ENCODE results near the gene MAPK11.

The MAPK11 gene

GRCh38 chr22:50307890-50308596 is 37.9 kb upstream of the MAPK11 start:
- no peak for DNase-seq

GRCh38 chr22:50306753-50307749 is 36.9 kb upstream of the MAPK11 start, which contains the start of gene PLXNB2:
Gene PLXNB2, minus strand, starts transcription at chr22:50307646. Its CDS starts 17,062 bp downstream, at chr22:50290584.
- DNase-seq: no peak

- DNase-seq: no peak
Observed at GRCh38 chr22:50305923-50306566, 35.9 kb upstream of the MAPK11 start.

- DNase-seq: no peak
Observed at GRCh38 chr22:50305393-50305922, 35.3 kb upstream of the MAPK11 start.

GRCh38 chr22:50304528-50305392 is 34.6 kb upstream of the MAPK11 start:
- DNase-seq: no peak

- no peak for DNase-seq
Observed at GRCh38 chr22:50303848-50304527, 33.8 kb upstream of the MAPK11 start.

- no peak for DNase-seq
Observed at GRCh38 chr22:50303515-50303847, 33.3 kb upstream of the MAPK11 start.

GRCh38 chr22:50302564-50302963 is 32.4 kb upstream of the MAPK11 start:
- DNase-seq: no peak

GRCh38 chr22:50302041-50302541 is 31.9 kb upstream of the MAPK11 start:
- DNase-seq: no peak

- DNase-seq: no peak
Observed at GRCh38 chr22:50301581-50301991, 31.4 kb upstream of the MAPK11 start.

- DNase-seq: no peak
Observed at GRCh38 chr22:50300620-50301257, 30.6 kb upstream of the MAPK11 start.

- no peak for DNase-seq
Observed at GRCh38 chr22:50299785-50300619, 29.8 kb upstream of the MAPK11 start.

GRCh38 chr22:50298937-50299784 is 29.0 kb upstream of the MAPK11 start:
- no peak for DNase-seq

GRCh38 chr22:50298266-50298637 is 28.1 kb upstream of the MAPK11 start:
- no peak for DNase-seq

GRCh38 chr22:50297510-50298265 is 27.5 kb upstream of the MAPK11 start:
- no peak for DNase-seq

- DNase-seq: no peak
Observed at GRCh38 chr22:50296658-50297490, 26.7 kb upstream of the MAPK11 start.

GRCh38 chr22:50294319-50294656 is 24.1 kb upstream of the MAPK11 start:
- DNase-seq: no peak

Measured in central memory CD4-positive, alpha-beta T cell (primary cell).